Astrocyte (in vitro differentiated cells and primary cell): ENCODE measurements around the gene RALGAPA1. TPM values are rescaled to one million over a fixed set of nuclear protein-coding genes. Genes with fewer than 3 reads are reported as not detected.

Experiments
- DNase-seq: peaks from one replicate; pipeline ENCODE4 v3.0.0-alpha.2; 2010; ENCODE audit warnings: low read depth
- FAIRE-seq: peaks from 2 replicates; lab custom pipeline; 2011; peaks lifted over from hg19 to GRCh38; lab: Jason Lieb, UNC
- H2AFZ ChIP-seq: 2 replicates; pipeline ENCODE4 v1.6.0; 2012; ENCODE audit warnings: low read depth, low read length, inconsistent platforms
- H3K27ac ChIP-seq: 2 replicates; pipeline ENCODE4 v1.5.1; 2011; ENCODE audit warnings: low read depth, low read length, inconsistent platforms
- H3K27me3 ChIP-seq: 2 replicates; pipeline ENCODE4 v1.6.0; 2011; ENCODE audit warnings: low read length, inconsistent platforms; ENCODE audit not compliant: insufficient read depth
- H3K36me3 ChIP-seq: 2 replicates; pipeline ENCODE4 v1.5.1; 2011; ENCODE audit warnings: low read length, inconsistent platforms; ENCODE audit not compliant: insufficient read depth
- H3K4me1 ChIP-seq: 2 replicates; pipeline ENCODE4 v1.5.1; 2011; ENCODE audit warnings: low read length, inconsistent platforms; ENCODE audit not compliant: insufficient read depth
- H3K4me2 ChIP-seq: 2 replicates; pipeline ENCODE4 v1.6.0; 2012; ENCODE audit warnings: low read length, inconsistent platforms
- H3K4me3 ChIP-seq: 2 replicates; pipeline ENCODE4 v1.5.1; 2011; ENCODE audit warnings: low read depth, mild to moderate bottlenecking, low read length, inconsistent platforms; ENCODE audit not compliant: insufficient read depth
- H3K79me2 ChIP-seq: 2 replicates; pipeline ENCODE4 v1.6.0; 2012; ENCODE audit warnings: mild to moderate bottlenecking, low read length, inconsistent platforms; ENCODE audit not compliant: insufficient read depth
- H3K9ac ChIP-seq: 2 replicates; pipeline ENCODE4 v1.6.0; 2012; ENCODE audit warnings: mild to moderate bottlenecking, low read length, inconsistent platforms
- H3K9me3 ChIP-seq: 2 replicates; pipeline ENCODE4 v1.5.1; 2012; ENCODE audit warnings: low read depth, mild to moderate bottlenecking, low read length, inconsistent platforms; ENCODE audit not compliant: insufficient read depth
- H4K20me1 ChIP-seq: 2 replicates; pipeline ENCODE4 v1.6.0; 2012; ENCODE audit warnings: low read length, inconsistent platforms; ENCODE audit not compliant: insufficient read depth
- H3K27ac Mint-ChIP-seq: one replicate; pipeline ENCODE4 v1.8.0; 2021; ENCODE audit warnings: mild to moderate bottlenecking, mixed read lengths; ENCODE audit not compliant: unreplicated experiment
- H3K27me3 Mint-ChIP-seq: one replicate; pipeline ENCODE4 v1.8.0; 2021; ENCODE audit warnings: low read depth, mixed read lengths; ENCODE audit not compliant: unreplicated experiment
- H3K36me3 Mint-ChIP-seq: one replicate; pipeline ENCODE4 v1.8.0; 2021; ENCODE audit warnings: low read depth, mixed read lengths; ENCODE audit not compliant: unreplicated experiment
- H3K4me1 Mint-ChIP-seq: one replicate; pipeline ENCODE4 v1.8.0; 2021; ENCODE audit warnings: low read depth, mixed read lengths; ENCODE audit not compliant: unreplicated experiment
- H3K4me3 Mint-ChIP-seq: one replicate; pipeline ENCODE4 v1.8.0; 2021; ENCODE audit warnings: mild to moderate bottlenecking, moderate library complexity, mixed read lengths; ENCODE audit not compliant: unreplicated experiment
- H3K9me3 Mint-ChIP-seq: one replicate; pipeline ENCODE4 v1.8.0; 2021; ENCODE audit warnings: mild to moderate bottlenecking, mixed read lengths; ENCODE audit not compliant: unreplicated experiment
- EZH2 ChIP-seq: IDR thresholded peaks from 2 replicates; pipeline ENCODE4 v1.6.1; 2012; ENCODE audit warnings: mild to moderate bottlenecking, low read length, inconsistent platforms; ENCODE audit not compliant: insufficient read depth
- total RNA-seq: library from RNA; stranded (reverse); gene quantifications from 2 replicates; pipeline ENCODE4 v1.2.1, GENCODE V29; 2021
- TF ChIP-seq, protein P1 (sequence below): IDR thresholded peaks from 2 replicates; pipeline ENCODE4 v1.5.1; 2011; ENCODE audit warnings: low read depth, mild to moderate bottlenecking, inconsistent platforms, low read length, moderate library complexity; ENCODE audit not compliant: insufficient read depth

The RALGAPA1 gene
- total RNA-seq, 1 donor from 2014 or later, result 24.8 TPM

DNA sequence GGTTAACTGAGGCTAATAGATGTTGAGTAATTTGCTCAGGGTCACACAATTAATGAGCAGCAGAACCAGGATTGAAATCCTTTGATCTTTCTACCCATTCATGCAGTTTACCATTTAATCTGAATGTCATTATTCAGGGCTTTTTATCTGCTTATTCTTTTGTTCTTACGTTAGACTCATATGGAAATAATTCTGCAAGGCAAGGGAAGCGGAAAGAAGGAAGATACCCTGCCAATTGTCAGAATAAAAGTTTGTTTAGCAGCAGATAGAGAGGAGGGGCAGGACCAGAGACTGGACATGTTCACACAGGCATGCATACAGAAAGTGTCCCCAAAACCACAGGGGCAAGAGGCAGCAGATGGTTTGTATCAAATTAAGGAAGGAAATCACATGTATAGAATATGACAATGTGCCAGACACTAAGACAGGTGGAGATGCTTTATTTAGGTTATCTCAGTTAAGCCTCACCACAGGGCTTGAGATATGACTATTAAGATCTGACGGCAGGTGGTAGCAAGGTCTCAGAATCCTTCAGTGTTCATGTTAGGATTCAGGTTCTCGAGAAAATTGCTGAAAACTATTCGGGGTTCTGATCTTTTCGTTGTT is 46.9 kb upstream of the RALGAPA1 start:
- Histone ChIP-seq H4K20me1 (no peaks in the 10 kb centered on the region), H3K4me1 (no peaks in the 10 kb centered on the region), H3K27me3 (no peaks in the 10 kb centered on the region), H3K9me3 (no peaks in the 10 kb centered on the region), H3K4me2 (no peak overlapping the region), H3K9ac (no peak overlapping the region), H3K4me3 (no peak overlapping the region), H2AFZ (no peak overlapping the region), H3K27ac (no peak overlapping the region), H3K79me2 (no peaks in the 10 kb centered on the region), H3K36me3 (peaks cover 3% of the 10 kb centered on the region)
- peaks cover 2% of the 10 kb centered on the region for H3K9me3 Mint-ChIP-seq
- H3K36me3 Mint-ChIP-seq, result peaks cover 12% of the 10 kb centered on the region
- DNase-seq, result peak; percentile 47
- FAIRE-seq, result no peak
- H3K27me3 Mint-ChIP-seq, result no peaks in the 10 kb centered on the region
- H3K4me1 Mint-ChIP-seq, result peaks cover 7% of the 10 kb centered on the region
- H3K27ac Mint-ChIP-seq, result no peak overlapping the region
- TF ChIP-seq, protein P1, sequence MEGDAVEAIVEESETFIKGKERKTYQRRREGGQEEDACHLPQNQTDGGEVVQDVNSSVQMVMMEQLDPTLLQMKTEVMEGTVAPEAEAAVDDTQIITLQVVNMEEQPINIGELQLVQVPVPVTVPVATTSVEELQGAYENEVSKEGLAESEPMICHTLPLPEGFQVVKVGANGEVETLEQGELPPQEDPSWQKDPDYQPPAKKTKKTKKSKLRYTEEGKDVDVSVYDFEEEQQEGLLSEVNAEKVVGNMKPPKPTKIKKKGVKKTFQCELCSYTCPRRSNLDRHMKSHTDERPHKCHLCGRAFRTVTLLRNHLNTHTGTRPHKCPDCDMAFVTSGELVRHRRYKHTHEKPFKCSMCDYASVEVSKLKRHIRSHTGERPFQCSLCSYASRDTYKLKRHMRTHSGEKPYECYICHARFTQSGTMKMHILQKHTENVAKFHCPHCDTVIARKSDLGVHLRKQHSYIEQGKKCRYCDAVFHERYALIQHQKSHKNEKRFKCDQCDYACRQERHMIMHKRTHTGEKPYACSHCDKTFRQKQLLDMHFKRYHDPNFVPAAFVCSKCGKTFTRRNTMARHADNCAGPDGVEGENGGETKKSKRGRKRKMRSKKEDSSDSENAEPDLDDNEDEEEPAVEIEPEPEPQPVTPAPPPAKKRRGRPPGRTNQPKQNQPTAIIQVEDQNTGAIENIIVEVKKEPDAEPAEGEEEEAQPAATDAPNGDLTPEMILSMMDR, result no peak
- TF ChIP-seq EZH2, result no peak
- no peak overlapping the region for H3K4me3 Mint-ChIP-seq

DNA sequence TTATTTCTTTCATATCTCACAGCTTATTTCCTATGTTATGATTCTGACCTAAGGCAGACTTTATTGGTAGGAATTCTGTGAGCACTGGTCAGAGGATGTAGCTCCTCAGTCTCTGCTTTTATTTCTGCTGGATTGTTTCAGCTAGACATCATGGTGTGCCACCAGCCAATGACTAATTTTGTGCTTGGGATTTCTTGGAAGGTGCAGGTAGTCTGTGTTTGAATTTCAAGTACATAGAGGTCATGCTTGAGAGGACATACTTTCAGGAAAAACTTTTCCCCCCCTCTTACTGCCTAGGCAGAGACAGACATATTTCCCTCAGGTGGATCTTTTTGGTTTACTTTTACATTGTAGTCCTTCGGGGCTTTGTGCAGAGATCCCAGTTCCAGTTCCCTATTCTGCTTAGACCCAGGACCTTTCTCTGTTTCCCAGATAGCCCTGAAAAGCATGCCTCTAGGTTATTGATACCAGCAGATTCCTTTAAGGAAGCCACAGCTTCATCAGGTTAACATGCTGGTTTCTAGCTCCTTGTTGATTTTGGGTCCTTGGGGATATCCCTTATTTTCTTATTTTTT is 45.7 kb upstream of the RALGAPA1 start:
- Mint-ChIP-seq H3K9me3 (peaks cover 2% of the 10 kb centered on the region), H3K36me3 (peaks cover 12% of the 10 kb centered on the region), H3K4me3 (no peak overlapping the region), H3K27me3 (no peaks in the 10 kb centered on the region), H3K27ac (no peak overlapping the region), H3K4me1 (peaks cover 4% of the 10 kb centered on the region)
- Histone ChIP-seq H3K27me3 (no peaks in the 10 kb centered on the region), H3K9ac (no peak overlapping the region), H2AFZ (no peak overlapping the region), H4K20me1 (no peaks in the 10 kb centered on the region), H3K9me3 (no peaks in the 10 kb centered on the region), H3K27ac (no peak overlapping the region), H3K79me2 (no peaks in the 10 kb centered on the region), H3K36me3 (peaks cover 3% of the 10 kb centered on the region), H3K4me1 (no peaks in the 10 kb centered on the region), H3K4me2 (no peak overlapping the region), H3K4me3 (no peak overlapping the region)
- no peak for DNase-seq
- no peak for TF ChIP-seq EZH2
- TF ChIP-seq, protein P1, result no peak
- no peak for FAIRE-seq

DNA sequence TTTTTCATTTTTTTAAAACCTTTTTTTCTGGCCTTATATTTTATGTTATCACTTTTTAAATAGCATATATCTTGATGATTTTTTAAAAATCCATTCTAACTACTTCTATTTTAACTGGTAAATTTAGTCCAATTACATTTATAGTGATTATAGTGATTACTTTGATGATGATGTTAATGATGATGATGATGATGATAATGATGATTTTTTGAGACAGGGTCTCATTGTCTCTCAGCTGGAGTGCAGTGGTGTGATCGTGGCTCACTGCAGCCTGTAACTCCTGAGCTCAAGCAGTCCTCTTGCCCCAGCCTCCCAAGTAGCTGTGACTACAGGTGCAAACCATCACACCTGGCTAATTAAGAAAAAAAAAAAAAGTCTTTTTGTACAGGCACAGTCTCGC is 44.1 kb upstream of the RALGAPA1 start:
- H3K4me1 Mint-ChIP-seq, result no peaks in the 10 kb centered on the region
- H3K36me3 ChIP-seq, result no peaks in the 10 kb centered on the region
- H3K27ac ChIP-seq, result no peak overlapping the region
- no peak overlapping the region for H3K4me2 ChIP-seq
- no peak for TF ChIP-seq EZH2
- TF ChIP-seq, protein P1, result no peak
- no peaks in the 10 kb centered on the region for H3K27me3 Mint-ChIP-seq
- no peaks in the 10 kb centered on the region for H4K20me1 ChIP-seq
- H3K4me1 ChIP-seq, result no peaks in the 10 kb centered on the region
- peaks cover 2% of the 10 kb centered on the region for H3K9me3 Mint-ChIP-seq
- H3K9ac ChIP-seq, result no peak overlapping the region
- no peak overlapping the region for H3K4me3 ChIP-seq
- no peak for DNase-seq
- no peak overlapping the region for H3K4me3 Mint-ChIP-seq
- H3K79me2 ChIP-seq, result no peaks in the 10 kb centered on the region
- H3K36me3 Mint-ChIP-seq, result peaks cover 7% of the 10 kb centered on the region
- H3K27me3 ChIP-seq, result no peaks in the 10 kb centered on the region
- H3K9me3 ChIP-seq, result no peaks in the 10 kb centered on the region
- FAIRE-seq, result no peak
- no peak overlapping the region for H2AFZ ChIP-seq
- no peak overlapping the region for H3K27ac Mint-ChIP-seq
